AG04449 (cell line): ENCODE data around the gene POLE3.
"Not testable (repeated sequence)": the region's sequence is repeated elsewhere in the genome, so short reads cannot be mapped to it uniquely, and the experiment has no call there.

Experiments used
- CTCF ChIA-PET: fragments of 350-600 bp; formaldehyde crosslinking; extraction: SDS; loops from one replicate; lab custom pipeline; 2021; ENCODE audit warnings: antibody characterized with exemption; lab: Yijun Ruan, JAX
- POLR2A ChIA-PET: fragments of 400-600, 350-600 bp; formaldehyde crosslinking; extraction: SDS; loops from one replicate; lab custom pipeline; 2020; ENCODE audit warnings: antibody characterized with exemption, inconsistent platforms; lab: Yijun Ruan, JAX
- DNase-seq: peaks from one replicate; pipeline ENCODE4 v3.0.0-alpha.2; 2010; ENCODE audit warnings: low read depth, low spot score
- H3K4me3 ChIP-seq: 2 replicates; pipeline ENCODE4 v1.5.1; 2011; ENCODE audit warnings: low read depth, mild to moderate bottlenecking, control low read depth, low read length
- TF ChIP-seq, protein P1 (sequence below): IDR thresholded peaks from one replicate; pipeline ENCODE4 v1.5.1; 2011; ENCODE audit warnings: mild to moderate bottlenecking, moderate library complexity, low read length, control low read depth, inconsistent platforms; ENCODE audit not compliant: insufficient read depth; ENCODE audit errors: missing control alignments

POLE3 gene

DNA sequence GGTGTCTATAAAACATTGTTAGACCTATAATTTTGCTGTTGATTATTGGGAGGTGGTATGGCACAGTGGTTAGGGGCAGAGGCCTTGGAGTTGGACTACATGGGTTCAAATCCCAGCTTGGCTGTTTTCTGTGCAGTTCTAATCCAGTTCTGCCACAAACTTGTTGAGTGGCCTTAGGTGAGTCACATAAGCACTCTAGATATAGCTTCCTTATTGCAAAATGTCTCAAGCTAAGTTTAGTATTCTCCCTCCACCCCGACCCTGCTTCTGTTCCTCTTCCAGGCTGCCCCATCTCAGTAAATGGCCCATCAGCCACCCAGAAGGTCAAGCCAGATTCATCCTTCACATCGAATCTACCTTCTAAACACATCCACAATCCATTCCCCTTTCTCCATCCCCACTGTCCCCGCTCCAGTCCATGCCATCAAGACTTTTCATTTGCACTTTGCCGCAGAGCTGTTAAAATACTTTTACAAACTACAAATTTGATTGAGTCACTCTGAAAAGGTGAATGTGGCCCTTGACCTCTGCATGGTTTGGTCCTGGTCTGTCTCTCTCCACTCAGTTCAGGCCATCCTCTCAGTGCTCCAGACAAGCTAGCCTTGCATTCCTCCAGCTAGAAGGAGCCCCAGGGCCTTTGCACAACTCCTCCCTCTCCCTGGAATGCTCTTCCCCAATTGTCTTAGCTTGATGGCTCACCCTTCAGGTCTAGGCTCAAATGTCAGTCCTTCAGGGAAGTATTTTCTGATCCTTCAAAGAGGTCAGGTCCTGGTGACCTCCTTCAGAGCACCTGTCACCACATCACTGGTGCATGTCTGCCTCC, 23.7 kb downstream of the POLE3 start:
- no peak overlapping the region for H3K4me3 ChIP-seq
- ChIA-PET CTCF (interaction anchor here (0.7 to 1.7 kb wide), 3 partner anchors 12 to 16 kb away, joined by 3 to 6 read pairs (median 3); partner anchors contain the start of gene ALAD), POLR2A (no interaction called here)
- DNase-seq = no peak
- TF ChIP-seq, protein P1, sequence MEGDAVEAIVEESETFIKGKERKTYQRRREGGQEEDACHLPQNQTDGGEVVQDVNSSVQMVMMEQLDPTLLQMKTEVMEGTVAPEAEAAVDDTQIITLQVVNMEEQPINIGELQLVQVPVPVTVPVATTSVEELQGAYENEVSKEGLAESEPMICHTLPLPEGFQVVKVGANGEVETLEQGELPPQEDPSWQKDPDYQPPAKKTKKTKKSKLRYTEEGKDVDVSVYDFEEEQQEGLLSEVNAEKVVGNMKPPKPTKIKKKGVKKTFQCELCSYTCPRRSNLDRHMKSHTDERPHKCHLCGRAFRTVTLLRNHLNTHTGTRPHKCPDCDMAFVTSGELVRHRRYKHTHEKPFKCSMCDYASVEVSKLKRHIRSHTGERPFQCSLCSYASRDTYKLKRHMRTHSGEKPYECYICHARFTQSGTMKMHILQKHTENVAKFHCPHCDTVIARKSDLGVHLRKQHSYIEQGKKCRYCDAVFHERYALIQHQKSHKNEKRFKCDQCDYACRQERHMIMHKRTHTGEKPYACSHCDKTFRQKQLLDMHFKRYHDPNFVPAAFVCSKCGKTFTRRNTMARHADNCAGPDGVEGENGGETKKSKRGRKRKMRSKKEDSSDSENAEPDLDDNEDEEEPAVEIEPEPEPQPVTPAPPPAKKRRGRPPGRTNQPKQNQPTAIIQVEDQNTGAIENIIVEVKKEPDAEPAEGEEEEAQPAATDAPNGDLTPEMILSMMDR = no peak

DNA sequence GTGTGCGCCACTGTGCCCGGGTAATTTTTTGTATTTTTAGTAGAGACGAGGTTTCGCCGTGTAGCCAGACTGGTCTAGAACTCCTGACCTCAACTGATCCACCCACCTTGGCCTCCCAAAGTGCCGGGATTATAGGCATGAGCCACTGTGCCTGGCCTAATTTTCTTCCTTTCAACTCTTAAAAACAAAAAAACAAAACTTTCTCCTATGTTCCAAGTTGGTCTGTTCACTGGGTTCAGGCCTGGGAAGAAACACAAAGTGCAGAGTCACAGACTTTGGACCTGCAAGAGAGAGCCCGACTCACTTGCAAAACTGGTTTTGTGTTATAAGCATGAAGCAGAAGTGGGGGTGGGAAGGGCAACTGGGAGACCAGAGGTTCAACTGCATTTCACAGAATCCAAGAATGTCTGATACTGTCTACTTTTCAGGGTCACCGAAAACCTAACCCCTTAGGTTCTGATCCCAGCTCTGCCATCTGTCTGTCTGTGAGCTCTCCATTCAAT, 28.5 kb downstream of the POLE3 start:
- DNase-seq = no peak
- ChIA-PET CTCF (no interaction called here), POLR2A (no interaction called here)
- TF ChIP-seq, protein P1 = no peak
- no peak overlapping the region for H3K4me3 ChIP-seq

DNA sequence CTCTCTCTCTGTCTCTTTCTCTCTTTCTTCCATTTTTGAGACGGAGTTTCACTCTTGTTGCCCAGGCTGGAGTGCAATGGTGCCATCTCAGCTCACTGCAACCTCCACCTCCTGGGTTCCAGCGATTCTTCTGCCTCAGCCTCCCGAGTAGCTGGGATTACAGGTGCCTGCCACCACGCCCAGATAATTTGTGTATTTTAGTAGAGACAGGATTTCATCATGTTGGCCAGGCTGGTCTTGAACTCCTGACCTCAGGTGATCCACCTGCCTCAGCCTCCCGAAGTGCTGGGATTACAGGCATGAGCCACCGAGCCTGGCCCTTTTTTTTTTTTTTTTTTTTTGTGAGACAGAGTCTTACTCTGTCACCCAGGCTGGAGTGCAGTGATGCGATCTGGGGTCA, 29.0 kb downstream of the POLE3 start:
- POLR2A ChIA-PET, DNase-seq, H3K4me3 ChIP-seq, CTCF ChIA-PET: not testable (repeated sequence)

DNA sequence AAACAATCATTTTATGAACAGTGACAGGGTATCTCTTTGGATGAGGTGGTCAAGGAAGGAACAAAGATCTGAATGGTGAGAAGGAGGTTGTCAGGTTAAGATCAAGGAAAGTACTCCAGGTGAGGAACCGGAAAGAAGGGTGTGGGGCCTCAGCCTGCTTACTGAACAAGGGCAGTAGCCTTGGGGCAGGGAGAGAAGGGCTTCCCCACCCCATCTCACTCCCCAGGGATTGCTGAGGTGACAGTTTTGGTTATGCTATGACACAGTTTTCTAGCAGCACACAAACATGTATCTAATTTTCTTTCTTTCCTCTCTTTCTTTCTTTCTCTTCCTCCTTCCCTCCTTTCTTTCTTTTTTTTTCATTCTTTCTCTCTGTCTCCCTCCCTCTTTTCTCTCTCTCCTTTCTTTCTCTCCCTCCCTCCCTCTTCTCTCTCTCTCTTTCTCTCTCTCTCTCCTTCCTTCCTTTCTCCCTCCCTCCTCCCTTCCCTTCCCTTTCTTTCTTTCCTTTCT, 29.6 kb downstream of the POLE3 start:
- POLR2A ChIA-PET = no interaction called here
- no peak for DNase-seq
- CTCF ChIA-PET = no interaction called here
- TF ChIP-seq, protein P1 = no peak
- H3K4me3 ChIP-seq = no peak overlapping the region

DNA sequence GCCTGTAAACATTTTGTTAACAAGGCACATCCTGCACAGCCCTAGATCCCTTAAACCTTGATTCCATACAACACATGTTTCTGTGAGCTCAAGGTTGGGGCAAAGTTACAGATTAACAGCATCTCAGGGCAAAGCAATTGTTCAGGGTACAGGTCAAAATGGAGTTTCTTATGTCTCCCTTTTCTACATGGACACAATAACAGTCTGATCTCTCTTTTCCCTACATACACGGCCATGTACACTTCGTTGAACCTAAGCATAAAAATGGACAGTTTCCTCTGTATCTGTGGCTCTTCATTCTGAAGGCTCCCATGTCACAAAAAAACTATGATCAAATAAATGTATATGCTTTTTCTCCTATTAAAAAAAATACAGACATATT, 30.7 kb downstream of the POLE3 start:
- CTCF ChIA-PET = not testable (repeated sequence)

DNA sequence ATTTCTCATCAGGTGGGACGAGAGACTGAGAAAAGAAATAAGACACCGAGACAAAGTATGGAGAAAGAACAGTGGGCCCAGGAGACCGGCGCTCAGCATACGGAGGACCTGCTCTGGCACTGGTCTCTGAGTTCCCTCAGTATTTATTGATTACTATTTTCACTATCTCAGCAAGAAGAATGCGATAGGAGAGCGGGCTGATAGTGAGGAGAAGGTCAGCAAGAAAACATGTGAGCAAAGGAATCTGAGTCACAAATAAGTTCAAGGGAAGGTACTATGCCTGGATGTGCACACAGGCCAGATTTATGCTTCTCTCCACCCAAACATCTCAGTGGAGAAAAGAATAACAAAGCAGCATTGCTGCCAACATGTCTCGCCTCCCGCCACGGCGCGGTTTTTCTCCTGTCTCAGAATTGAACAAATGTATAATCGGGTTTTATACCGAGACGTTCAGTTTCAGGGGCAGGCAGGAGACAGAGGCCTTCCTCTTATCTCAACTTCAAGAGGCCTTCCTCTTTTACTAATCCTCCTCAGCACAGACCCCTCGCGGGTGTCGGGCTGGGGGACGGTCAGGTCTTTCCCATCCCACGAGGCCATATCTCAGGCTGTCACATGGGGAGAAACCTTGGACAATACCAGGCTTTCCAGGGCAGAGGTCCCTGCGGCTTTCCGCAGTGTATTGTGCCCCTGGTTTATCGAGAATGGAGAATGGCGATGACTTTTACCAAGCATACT, 31.2 kb downstream of the POLE3 start:
- POLR2A ChIA-PET, DNase-seq, H3K4me3 ChIP-seq, CTCF ChIA-PET: not testable (repeated sequence)

More for the DNA sequence above, 30.7 kb downstream of the POLE3 start:
- H3K4me3 ChIP-seq, POLR2A ChIA-PET, DNase-seq: not testable (repeated sequence)

DNA sequence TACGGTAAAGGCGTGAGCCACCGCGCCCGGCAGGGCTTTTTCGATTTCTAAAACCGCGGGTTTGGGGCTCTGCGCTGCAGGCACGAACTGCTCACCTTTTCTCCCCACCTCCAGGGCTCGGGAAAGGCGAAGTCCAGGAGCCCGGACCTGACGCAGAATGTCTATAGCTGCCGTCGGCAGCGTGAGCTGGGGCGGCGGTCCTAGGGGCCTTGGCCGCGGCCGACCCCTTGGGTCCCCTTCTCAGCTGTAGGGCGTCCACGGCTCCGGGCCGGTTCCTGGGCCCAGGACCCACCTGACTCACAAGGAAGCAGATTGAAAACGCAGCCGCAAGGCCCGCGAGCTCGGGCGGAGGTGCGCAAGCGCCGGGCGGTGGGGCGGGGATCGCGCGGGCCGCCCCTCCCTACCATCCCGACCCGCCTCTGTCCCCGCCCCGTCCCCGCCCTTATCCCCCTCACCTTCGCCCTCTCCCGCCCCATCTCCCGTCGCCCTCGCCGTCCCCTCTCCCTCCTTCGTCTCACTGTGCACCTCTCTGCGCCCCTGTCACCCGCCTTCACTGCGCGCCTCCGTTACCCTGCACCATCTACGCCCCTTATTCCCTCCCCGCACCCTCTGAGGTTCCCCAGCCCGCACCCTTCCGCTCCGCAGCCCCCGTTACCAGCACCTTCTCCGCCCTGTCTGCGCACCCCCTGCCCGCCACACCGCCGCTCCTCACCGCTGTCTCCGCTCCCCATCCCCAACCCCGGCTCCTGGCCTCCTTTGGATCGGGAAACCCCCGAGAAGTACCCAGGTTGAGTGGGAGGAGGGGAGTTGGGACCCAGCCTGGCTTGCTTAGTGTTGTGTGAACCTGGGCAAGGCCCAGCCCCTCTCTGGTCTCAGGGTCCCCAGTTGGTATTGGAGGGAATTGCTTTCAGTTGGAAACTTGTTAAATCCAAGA, 33.6 kb downstream of the POLE3 start, which contains the start of gene HDHD3:
TSS of gene HDHD3 (minus strand) at position 353 of the 934 bp plus-strand sequence. CDS start 2,632 bp downstream, outside the sequence.
- H3K4me3 ChIP-seq = peak within 1 kb of the TSS; percentile 85
- CTCF ChIA-PET = interaction anchor here (0.9 kb wide), 1 partner anchor 102 kb away, joined by 3 read pairs; no protein-coding TSS in a partner anchor
- DNase-seq = no peak
- TF ChIP-seq, protein P1 = no peak
- POLR2A ChIA-PET = no interaction called here
